ENCODE measurements around the gene SPCS3. TPM values are rescaled to one million over a fixed set of nuclear protein-coding genes. Genes with fewer than 3 reads are reported as not detected.

Gene SPCS3
- total RNA-seq, 1 experiment from 2014 or later = 117 TPM

- TF ChIP-seq ELF4 (CRISPR knock-in tag; IDR thresholded peaks at IDR 0.05; ENCODE audit: low read depth) (no peak), TEAD4 (CRISPR knock-in tag; IDR thresholded peaks at IDR 0.05) (no peak), NFE2L1 (CRISPR knock-in tag; IDR thresholded peaks at IDR 0.05) (no peak), HMGXB4 (CRISPR knock-in tag; IDR thresholded peaks at IDR 0.05) (no peak), NR1H2 (CRISPR knock-in tag; IDR thresholded peaks at IDR 0.05) (no peak), MAX (CRISPR knock-in tag; IDR thresholded peaks at IDR 0.05) (no peak), RELA (CRISPR knock-in tag; IDR thresholded peaks at IDR 0.05; ENCODE audit: borderline replicate concordance) (no peak), USF1 (CRISPR knock-in tag; IDR thresholded peaks at IDR 0.05) (no peak), PRDM15 (CRISPR knock-in tag; IDR thresholded peaks at IDR 0.05) (no peak), ERG (CRISPR knock-in tag; IDR thresholded peaks at IDR 0.05) (no peak)
- H3K36me3 Mint-ChIP-seq = no peaks in the 10 kb centered on the region
- ChIA-PET CTCF (no interaction called here), POLR2A (no interaction called here)
- peaks cover 13% of the 10 kb centered on the region for H3K4me1 Mint-ChIP-seq
- no peak for ATAC-seq
- no peak for DNase-seq (ENCODE audit: low spot score)
- no peak overlapping the region for H3K27ac Mint-ChIP-seq
- no peak overlapping the region for H3K4me3 Mint-ChIP-seq
- no peaks in the 10 kb centered on the region for H3K9me3 Mint-ChIP-seq
- H3K27me3 Mint-ChIP-seq (ENCODE audit: low read depth) = no peaks in the 10 kb centered on the region
Measured at GRCh38 chr4:176274441-176274840, 45.3 kb upstream of the SPCS3 start.

GRCh38 chr4:176276710-176277109, 43.1 kb upstream of the SPCS3 start:
- H3K4me1 Mint-ChIP-seq = peaks cover 13% of the 10 kb centered on the region
- no peak for ATAC-seq
- no peak for DNase-seq (ENCODE audit: low spot score)

More at GRCh38 chr4:176276710-176277109, 43.1 kb upstream of the SPCS3 start:
- POLR2A ChIA-PET = no interaction called here
- Mint-ChIP-seq H3K27ac (no peak overlapping the region), H3K4me3 (no peak overlapping the region), H3K36me3 (no peaks in the 10 kb centered on the region), H3K9me3 (no peaks in the 10 kb centered on the region), H3K27me3 (ENCODE audit: low read depth) (no peaks in the 10 kb centered on the region)
- TF ChIP-seq E2F4 (CRISPR knock-in tag; IDR thresholded peaks at IDR 0.05; ENCODE audit: borderline replicate concordance, low read depth) (no peak), E2F5 (CRISPR knock-in tag; IDR thresholded peaks at IDR 0.05) (no peak), ZNF263 (CRISPR knock-in tag; IDR thresholded peaks at IDR 0.05; ENCODE audit: low read depth) (no peak), JAZF1 (CRISPR knock-in tag; IDR thresholded peaks at IDR 0.05) (no peak), ELF4 (CRISPR knock-in tag; IDR thresholded peaks at IDR 0.05; ENCODE audit: low read depth) (no peak), EMX1 (CRISPR knock-in tag; IDR thresholded peaks at IDR 0.05) (no peak), TEAD1 (CRISPR knock-in tag; IDR thresholded peaks at IDR 0.05) (no peak), FOXK1 (CRISPR knock-in tag; IDR thresholded peaks at IDR 0.05) (no peak), USF1 (CRISPR knock-in tag; IDR thresholded peaks at IDR 0.05) (no peak), TCF7 (CRISPR knock-in tag; IDR thresholded peaks at IDR 0.05; ENCODE audit: low read depth) (no peak), CREM (CRISPR knock-in tag; IDR thresholded peaks at IDR 0.05) (no peak), JUN (CRISPR knock-in tag; IDR thresholded peaks at IDR 0.05) (no peak)
- CTCF ChIA-PET = interaction anchor here (0.6 to 1.5 kb wide), 5 partner anchors 12 to 126 kb away, joined by 3 to 8 read pairs (median 4); no protein-coding TSS in a partner anchor

Measured in WTC11 (cell line).